ENCODE results near the gene LMOD3. TPM values are rescaled to one million over a fixed set of nuclear protein-coding genes. Genes with fewer than 3 reads are reported as not detected.

LMOD3 gene
- total and polyA plus RNA-seq, 2 donors (not counting 1 experiment from before 2014, with no cell fraction given) = not detected

- ChIA-PET POLR2A (interaction anchor here (0.7 to 1.7 kb wide), 5 partner anchors 8 to 59 kb away, joined by 3 to 7 read pairs (median 4); partner anchors contain the start of gene TMF1), CTCF (interaction anchor here (0.6 to 2.1 kb wide), 5 partner anchors 8 to 32 kb away, joined by 3 to 15 read pairs (median 5); partner anchors contain the start of gene TMF1)
- H3K9me3 ChIP-seq (ENCODE audit: control extremely low read depth in 1 of 3, control insufficient read depth in 2 of 3, insufficient read depth in 1 of 3, low read length in 2 of 3) = no peaks in the 10 kb centered on the region
- peaks cover 67% of the 10 kb centered on the region for H3K79me2 ChIP-seq (ENCODE audit: control insufficient read depth, insufficient read depth, low read length)
- TF ChIP-seq EZH2 (IDR thresholded peaks at IDR 0.05; ENCODE audit: borderline replicate concordance, insufficient read depth, low read depth, low read length, poor library complexity, severe bottlenecking) (no peak), CTCF (IDR thresholded peaks at IDR 0.05) (no peak)
- H3K4me2 ChIP-seq (replicated peaks; ENCODE audit: low read depth, low read length, poor library complexity, severe bottlenecking) = peak overlapping the region; percentile 87
- intact Hi-C loops (cut with micrococcal nuclease) = loop anchor here (2.0 kb wide), 1 partner anchor 72 kb away; the partner anchor contains the start of gene EOGT
- ATAC-seq (ENCODE audit: low read depth) (no peak), DNase-seq (peak; percentile 31)
- Mint-ChIP-seq H3K4me3 (peak overlapping the region; percentile 95), H3K9me3 (ENCODE audit: insufficient read depth) (no peaks in the 10 kb centered on the region), H3K27ac (peak overlapping the region; percentile 97), H3K4me1 (peaks cover 77% of the 10 kb centered on the region), H3K27me3 (no peaks in the 10 kb centered on the region)
- H3K4me1 ChIP-seq (ENCODE audit: control insufficient read depth in 2 of 2, insufficient read depth in 2 of 2, low read length in 2 of 2) = peaks cover 73 to 78% of the 10 kb centered on the region in 2 donors
- peaks cover 0 to 14% of the 10 kb centered on the region in 2 experiments for H3K36me3 ChIP-seq (replicated peaks in 1 of 2; ENCODE audit: control extremely low read depth in 1 of 2, control insufficient read depth in 1 of 2, extremely low read depth in 1 of 2, insufficient read depth in 2 of 2, low read length in 1 of 2)
- 0% methylated on average over 20 of the region's 26 CpGs for WGBS (ENCODE audit: insufficient coverage)
- H3K27ac ChIP-seq (ENCODE audit: low read length in 2 of 2) = peak overlapping the region; percentile 87 to 95
- H4K20me1 ChIP-seq (ENCODE audit: control insufficient read depth, insufficient read depth, low read length, poor library complexity, severe bottlenecking) = peaks cover 6% of the 10 kb centered on the region
- H3K4me3 ChIP-seq (ENCODE audit: control extremely low read depth in 1 of 5, extremely low read depth in 1 of 5, insufficient read depth in 1 of 5, low read depth in 2 of 5, low read length in 4 of 5) = peak overlapping the region; percentile 82 to 96 (median 92)
- no peaks in the 10 kb centered on the region for H3K27me3 ChIP-seq (replicated peaks in 1 of 4; ENCODE audit: control extremely low read depth in 1 of 4, control insufficient read depth in 3 of 4, insufficient read depth in 4 of 4, low read length in 3 of 4)
- H2AFZ ChIP-seq (ENCODE audit: insufficient read depth, low read depth, low read length, poor library complexity, severe bottlenecking) = peak overlapping the region; percentile 80
- peak overlapping the region; percentile 83 for H3K9ac ChIP-seq (ENCODE audit: low read length)
Measured at GRCh38 chr3:69085168-69085832, 37.1 kb downstream of the LMOD3 start.

Measured in B cell (primary cell).